Activated effector memory CD4-positive, alpha-beta T cell treated with Interleukin-2 at 50 U/mL for 16 hours (primary cell): ENCODE results near the gene ZDHHC22.
"Not testable (repeated sequence)": the region's sequence is repeated elsewhere in the genome, so short reads cannot be mapped to it uniquely, and the experiment has no call there.

ENCODE experiments used
- DNase-seq: peaks from one replicate; pipeline ENCODE4 v3.0.0-alpha.2; 2020

The ZDHHC22 gene, protein sequence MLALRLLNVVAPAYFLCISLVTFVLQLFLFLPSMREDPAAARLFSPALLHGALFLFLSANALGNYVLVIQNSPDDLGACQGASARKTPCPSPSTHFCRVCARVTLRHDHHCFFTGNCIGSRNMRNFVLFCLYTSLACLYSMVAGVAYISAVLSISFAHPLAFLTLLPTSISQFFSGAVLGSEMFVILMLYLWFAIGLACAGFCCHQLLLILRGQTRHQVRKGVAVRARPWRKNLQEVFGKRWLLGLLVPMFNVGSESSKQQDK

DNA sequence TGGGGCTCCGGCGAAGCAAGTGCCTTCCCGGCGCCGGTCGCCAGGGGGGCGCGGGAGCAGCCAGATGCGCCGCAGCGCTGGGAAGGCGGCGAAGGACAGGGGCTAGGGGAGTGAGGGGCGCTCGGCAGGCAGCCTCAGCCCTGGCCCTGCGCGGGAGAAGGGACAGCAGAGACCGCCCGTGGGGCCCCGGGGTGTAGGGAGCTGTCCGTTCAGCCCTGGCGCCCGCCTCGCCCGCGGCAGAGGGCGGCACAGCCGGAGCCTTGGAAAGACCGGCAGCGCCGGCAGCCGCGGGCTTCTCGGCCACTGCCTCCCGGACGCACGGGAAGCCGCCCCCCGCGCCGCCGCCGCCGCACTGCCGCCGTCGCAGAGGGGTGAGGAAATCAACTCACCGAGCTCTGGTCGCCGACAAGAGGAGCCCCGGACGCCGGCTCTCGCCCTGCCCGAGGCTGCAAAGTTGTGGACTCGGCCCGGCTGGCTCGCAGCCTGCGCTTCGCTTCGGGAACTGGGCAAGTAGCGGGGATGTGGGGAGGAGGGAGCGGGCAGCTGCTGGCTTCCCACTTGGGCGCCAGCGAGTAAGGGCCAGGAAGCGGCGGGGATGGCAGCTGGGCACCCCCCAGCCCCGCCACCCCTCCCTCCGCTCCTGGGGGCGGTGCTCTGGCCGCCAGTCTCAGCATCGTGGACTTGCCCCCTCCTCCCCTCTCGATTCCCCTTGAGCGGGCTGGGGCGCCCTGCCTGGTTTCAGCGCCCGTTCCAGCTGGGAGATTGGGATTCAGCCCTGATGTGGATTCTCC lies at the start of gene ZDHHC22:
Gene ZDHHC22, minus strand, starts transcription at position 578 of the 791 bp plus-strand sequence. CDS start 2,053 bp downstream, outside the sequence.
- DNase-seq, result no peak

DNA sequence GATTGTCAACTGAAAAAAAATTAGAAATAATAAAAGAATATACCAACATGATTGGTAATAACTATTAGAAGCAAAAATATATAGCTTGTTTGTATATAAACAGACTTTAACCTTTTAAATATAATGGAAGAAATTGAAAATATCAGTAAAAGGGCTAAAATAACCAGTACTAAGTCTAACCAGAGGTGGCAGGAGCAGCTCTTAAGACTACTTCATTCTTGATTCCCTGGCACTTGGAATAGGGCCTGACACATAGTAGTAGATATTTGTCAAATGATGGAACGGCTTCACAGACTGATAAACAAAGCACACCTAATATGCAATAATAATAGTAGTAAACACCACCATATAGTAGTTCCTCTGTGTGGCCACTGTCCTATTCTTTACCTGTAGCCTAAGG lies 49.4 kb upstream of the ZDHHC22 start:
- no peak for DNase-seq

DNA sequence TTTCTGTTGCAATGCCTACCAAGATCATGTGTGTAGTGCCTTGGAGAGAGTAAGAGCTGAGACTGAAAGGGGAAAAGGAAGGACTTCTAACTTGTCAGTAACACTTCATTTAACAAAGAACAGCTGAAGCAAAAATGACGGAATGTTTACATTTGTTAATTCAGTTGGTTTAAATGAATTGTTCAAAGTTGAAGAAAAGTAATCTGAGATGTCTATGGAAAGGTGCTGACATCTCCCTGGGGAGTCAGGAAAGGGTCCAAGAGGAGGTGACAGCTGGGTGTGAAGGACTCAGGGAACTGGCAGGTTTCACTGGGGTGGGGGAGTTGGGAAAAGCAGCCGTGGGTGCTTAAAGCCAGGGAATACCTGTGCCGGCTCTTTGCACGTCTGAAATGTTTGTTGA lies 47.9 kb upstream of the ZDHHC22 start:
- no peak for DNase-seq

DNA sequence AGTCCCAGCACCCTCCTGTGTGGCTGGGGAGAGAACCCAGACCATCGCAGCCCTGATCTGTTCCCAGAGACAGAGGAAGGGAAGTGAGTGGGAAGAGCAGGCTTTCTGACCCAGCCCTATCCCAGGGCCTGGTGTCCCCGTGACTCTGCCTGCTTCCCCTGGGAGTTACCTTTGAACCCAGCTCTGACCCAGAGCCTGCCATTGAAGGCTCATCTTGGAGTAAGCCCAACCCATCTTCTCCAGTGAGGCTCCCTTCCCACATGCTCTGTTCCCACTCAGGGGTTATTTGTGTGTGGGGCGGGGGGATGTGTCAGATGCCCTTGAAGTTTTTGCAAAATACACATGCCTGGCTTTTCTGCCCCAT lies 46.0 kb upstream of the ZDHHC22 start:
- no peak for DNase-seq

DNA sequence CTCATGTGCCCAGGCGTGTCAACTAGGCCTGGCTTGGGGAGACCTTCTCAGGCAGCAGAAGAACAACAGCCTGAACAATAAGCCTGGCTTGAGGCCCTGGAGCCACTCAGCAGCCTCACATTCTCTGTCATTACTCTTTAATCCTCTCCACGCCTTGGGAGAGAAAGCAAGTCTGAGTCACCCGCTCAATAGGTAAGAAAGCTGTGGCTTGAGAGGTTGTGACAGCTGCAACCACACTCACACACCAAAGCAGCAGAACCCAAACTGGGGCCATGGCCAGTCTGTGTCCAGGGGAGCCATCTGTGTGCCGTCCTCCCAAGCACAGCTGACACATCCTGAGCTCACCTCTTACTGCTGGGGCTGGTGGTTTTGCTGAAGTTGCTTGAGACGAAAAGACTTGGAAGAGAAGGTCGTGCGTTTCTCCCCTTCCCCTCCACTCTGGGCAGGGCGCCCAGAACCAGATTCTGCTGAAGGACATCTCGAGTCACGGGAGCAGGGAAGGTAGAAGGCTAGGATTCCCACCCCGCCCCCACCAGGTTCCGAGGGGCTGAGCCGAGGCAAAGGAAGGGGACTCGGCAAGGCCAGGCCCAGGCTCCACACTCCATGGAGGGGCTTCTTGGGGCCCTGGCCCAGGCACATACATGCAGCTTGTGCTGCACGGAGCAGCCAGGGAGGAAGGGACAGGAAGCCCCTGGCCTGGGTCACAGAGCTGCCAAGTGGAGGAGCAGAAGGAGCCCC lies 45.5 kb upstream of the ZDHHC22 start:
- no peak for DNase-seq

DNA sequence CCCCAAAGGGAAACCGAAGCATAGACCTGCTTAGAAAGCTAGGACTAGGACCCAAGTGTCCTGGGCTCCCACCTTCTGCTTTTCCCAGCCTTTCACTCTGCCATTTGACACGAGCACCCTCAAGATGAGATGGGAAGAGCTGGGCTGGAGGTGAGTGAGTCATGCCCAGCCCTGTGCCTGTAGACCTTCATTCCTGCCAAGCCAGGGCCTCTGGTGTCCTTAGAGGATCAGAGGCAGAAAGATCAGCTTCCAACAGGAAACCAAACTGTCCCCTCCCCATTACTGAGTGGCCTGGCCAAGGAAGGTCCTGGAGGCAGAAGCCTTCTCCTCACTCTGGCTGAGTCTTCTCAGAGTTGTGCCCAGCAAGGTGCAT lies 43.5 kb upstream of the ZDHHC22 start:
- no peak for DNase-seq

DNA sequence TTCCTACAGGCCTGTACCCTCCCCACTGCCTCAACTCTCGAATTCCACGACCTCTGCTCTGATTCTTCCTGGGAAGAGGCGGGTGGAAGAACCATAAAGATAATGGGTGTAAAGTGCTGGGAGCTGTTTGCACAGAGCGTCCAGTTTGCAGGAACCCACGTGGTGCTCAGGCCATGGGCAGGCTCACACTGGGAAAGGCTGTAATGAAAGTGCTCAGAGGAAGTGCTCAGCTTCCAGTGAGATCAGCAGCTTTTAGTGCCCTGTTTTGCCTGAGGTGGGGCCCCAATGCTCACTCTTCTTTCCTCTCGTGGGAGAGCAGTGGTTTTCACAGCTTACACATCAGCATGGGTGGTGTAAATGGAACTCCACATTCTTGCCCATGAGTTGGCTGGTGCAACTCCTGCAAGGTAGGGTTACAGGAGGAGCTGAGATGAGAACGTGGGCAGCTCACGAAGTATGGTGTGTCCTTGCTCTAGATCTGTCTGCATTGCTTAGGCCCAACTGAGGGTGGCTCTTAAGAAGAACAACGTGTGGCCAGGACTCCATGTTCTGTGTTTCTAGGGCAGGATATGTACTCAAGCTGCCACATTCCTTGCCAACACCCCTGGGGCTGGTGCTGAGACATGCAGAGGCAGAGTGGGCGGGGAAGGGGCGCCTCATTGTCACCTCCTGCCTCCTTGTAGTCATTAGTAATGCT lies 43.0 kb upstream of the ZDHHC22 start:
- DNase-seq, result no peak

DNA sequence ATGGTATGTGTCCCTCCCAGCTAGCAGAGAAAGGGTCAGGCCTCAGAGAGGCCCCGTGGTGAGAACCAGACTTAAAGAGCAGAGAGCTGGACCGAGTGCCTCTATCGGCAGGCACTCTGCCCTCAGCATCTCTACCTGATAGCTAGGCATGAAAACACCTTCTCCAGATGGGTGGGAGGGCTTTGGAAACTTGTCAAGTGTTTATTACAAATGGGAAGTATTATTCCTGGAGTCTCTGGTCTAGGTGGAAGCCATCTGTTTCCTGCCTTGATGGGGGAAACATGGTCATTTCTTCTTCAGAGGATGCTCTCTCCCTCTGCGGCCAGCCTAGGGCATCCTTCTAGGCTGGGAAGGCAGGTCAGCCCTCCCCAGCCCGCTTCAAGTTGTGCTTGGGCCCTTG lies 42.3 kb upstream of the ZDHHC22 start:
- DNase-seq, result no peak

DNA sequence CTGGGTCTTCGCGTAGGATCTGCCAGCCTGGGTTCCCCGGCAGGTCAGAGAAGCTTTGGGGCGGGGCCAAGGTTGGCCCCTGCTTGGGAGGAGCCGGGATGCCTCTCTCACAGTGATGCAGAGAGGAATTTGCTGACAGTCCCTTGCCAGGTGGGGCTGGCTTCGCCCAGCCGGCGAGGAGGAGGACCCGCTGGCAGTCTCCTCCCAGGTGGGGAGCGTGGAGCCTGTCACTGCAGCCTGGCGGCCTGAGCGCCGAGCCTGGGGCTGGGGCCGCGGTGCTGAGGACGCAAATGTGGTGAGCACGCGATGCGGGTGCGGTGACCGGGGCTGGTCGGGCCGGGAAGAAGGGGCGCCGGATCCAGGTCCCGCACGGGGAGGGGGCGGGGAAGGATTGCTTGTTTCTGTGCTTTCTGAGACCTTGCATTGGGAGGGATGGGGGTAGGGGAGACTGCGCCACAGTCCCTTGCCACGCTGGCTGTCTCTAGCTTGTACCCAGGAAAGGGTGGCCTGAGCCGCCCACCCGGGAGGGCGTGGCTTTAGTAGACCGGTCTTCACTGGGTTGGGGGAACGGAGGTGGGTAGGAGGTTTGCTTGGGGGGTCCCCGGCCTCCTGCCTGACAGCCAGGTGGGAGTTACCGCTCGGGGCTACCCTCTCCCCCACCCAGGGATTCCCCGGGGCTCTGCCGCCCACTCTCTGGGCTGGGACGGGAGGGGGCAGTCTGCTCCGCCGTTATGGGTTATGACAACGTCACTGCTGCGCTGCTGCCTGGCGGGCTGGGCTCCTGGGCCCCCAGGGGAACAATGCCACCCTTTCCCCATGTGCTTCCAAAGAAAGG lies 40.2 kb upstream of the ZDHHC22 start, which contains the start of gene TMEM63C:
Gene TMEM63C, plus strand, starts transcription at position 196 of the 835 bp plus-strand sequence. CDS start 37,016 bp downstream, outside the sequence.
- peak; percentile 33 for DNase-seq

DNA sequence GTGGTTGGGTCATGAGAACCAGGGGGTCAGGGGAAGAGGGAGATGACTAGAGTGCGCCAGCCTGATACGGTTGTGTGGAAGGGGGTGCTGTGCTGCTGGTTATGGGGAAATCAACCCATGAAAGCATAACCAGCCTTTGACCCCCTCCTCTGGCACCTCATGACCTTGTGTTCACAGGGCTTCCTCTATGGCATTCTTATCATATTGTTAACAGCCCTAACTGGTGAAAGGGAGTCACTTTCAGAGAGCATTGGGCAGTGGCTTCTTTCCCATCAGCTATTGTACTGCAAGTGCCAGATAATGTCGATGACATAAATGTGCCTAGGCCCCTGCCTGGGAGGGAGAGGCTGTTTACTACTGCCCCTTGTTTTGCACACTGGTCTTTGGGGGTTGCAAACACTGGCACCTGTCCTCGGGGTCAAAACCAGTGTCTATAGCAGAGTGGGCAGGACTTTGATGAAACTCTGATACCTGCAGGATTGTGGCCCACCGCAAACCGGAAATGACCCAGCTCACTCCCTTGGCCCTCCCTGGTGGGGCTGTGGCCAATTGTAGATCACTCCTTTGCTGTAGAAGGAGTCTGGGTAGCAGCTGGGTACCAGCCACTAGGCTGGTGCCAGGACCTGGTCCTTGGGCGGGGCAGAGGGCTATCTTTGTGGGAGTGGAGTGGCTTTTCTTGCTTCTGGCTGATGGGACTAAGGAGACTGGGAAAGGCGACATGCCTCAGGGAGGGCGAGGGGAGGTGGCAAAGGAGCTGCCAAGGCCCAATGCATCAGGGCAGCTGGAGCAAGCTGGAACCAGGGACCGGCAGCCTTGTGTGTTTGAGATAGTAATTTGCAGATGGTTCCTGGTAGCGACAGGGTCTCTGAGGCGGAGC lies 39.4 kb upstream of the ZDHHC22 start:
- no peak for DNase-seq

DNA sequence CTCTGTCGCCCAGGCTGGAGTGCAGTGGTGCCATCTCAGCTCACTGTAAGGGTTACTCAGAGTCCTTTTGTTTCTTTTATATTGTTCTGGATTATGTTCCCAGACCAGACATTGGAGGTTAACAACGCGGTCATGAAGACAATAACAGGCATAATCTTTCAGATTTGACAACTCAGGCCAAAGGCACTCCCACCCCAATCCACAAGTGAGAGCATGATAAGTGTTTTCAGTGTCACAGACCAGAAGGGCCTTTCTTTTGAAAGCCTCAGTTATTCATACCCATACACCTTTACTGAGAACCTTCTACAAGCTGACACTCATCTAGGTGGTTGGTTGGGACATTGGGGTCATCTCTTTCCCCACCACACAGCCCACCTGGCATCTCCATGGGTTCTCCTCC lies 37.1 kb upstream of the ZDHHC22 start:
- DNase-seq, result no peak

DNA sequence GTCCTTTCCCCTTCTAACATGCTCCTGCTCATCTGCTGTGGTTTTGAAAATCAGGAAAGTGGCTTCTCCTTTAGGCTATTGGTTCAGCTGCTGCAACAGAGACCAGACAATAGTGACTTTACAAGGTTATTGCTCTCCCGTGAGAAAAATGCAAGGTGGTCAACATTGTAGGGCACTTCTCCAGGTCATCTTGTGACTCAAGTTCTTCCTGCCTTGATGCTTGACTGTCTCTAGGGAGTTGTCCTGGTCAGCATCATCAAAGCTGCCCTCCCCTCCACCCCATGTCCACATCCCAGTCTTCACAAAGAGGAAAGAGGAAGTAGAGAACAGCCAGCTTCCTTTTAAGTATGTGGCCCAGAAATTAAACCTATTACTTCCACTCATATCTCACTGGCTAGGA lies 36.1 kb upstream of the ZDHHC22 start:
- no peak for DNase-seq

DNA sequence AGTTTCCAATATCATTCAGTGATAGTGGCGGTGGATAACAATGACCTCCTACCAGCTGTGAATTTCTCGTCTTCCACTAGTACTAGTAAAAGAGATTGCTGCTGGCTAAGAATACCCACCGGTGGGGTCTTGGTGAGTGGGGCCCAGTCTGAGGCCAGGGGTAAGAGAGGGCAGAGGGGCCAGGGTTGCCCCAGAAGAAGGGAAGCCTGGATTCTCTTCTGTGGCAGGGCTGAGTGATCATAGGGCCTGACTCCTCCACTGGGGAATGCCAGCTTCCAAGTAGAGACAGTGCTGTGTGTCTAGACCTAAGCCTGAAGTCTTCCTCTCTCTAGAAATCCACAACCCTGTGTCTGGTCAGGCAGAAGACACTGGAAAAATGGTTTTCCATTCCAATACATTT lies 34.3 kb upstream of the ZDHHC22 start:
- DNase-seq, result no peak

DNA sequence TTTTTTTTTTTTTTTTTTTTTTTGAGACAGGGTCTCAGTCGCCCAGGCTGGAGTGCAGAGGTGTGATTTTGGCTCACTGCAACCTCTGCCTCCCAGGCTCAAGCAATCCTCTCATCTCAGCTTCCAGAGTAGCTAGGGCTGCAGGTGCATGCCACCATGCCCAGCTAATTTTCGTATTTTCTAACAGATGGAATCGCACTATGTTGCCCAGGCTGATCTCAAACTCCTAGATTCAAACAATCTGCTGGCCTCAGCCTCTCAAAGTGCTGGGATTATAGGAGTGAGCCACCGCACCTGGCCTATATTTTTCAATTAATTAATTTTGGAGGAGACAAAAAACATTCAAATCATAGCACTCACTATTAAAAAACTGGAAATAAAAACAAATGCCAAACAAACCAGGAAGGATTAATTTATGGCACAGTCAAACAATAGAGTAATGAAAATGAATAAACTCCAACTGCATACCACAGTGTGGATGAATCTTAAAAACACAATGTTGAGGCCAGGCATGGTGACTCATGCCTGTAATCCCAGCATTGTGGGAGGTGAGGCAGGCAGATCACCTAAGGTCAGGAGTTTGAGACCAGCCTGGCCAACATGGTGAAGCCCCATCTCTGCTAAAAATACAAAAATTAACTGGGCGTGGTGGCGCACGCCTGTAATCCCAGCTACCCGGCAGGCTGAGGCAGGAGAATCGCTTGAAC lies 32.5 kb upstream of the ZDHHC22 start:
- not testable (repeated sequence) for DNase-seq

DNA sequence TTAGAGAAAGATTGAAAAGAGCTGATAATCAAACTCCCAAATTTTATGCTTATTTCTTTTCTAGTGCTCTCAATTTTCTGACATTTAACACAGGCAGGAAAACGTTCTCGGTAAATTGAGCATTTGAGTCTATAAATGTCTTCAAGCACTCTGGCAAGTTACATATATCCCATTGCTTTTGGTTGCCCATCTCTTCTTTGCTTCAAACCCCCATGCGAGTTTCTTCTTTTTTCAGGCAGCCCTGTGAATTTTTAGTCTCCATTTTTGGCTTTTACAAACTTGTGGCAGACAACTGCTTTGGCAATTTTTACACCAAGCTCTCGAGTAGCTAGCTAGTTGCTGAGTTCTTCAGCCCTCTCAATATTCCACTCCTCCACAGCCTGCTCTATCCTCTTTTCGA lies 31.3 kb upstream of the ZDHHC22 start:
- DNase-seq, result no peak

DNA sequence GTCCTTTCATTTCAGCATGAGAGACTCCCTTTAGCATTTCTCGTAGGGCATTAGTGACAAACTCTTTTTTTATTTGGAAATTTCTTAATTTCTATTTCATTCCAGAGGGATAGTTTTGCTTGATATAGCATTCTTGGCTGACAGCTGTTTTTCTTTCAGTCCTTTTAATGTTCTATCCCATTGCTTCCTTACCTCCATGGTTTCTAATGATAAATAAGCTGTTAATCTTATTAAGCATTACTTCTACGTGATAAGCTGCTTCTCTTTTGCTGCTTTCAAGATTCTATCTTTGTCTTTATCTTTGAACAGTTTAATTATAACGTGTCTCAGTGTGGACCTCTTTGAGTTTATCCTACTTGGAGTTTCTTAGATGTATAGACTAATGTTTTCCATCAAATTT lies 28.5 kb upstream of the ZDHHC22 start:
- no peak for DNase-seq

DNA sequence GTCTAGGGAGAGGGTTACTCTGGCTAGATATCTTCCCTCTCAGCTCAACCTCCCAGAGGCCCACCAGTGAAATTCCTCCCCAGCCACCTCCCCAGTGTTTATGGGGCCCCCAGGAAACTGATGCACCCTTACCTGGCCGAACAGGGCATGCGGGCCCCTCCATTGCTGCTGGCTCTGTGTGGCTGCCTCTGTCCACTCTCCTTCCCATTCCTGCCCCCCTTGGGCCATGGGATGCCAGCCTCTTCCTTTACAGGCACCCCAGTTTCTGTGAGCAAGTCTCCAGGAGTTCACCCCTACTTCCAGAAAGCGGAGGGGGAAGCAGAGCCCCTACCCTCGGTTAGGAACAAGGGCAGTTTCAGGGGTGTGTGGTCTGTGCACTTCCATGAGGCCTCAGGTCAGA lies 19.4 kb upstream of the ZDHHC22 start:
- DNase-seq, result no peak

DNA sequence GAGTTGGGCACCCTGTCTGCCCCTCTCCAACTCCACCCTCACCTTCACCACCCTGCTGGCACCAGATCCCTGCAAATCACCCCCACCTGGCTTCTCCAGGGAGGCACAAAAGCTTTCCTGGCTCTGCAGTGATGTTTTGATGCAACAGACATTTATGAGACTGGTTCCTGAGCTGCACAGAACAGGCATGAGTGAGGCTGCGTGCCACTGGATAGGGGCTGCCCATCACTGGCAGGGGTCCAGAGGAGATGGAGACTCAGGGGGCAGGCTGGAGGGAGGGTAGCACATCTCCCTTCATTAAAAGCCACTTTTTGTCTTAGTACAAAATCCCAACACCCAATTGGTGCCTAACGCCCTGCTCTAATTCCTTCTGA lies 17.3 kb upstream of the ZDHHC22 start:
- DNase-seq, result no peak

DNA sequence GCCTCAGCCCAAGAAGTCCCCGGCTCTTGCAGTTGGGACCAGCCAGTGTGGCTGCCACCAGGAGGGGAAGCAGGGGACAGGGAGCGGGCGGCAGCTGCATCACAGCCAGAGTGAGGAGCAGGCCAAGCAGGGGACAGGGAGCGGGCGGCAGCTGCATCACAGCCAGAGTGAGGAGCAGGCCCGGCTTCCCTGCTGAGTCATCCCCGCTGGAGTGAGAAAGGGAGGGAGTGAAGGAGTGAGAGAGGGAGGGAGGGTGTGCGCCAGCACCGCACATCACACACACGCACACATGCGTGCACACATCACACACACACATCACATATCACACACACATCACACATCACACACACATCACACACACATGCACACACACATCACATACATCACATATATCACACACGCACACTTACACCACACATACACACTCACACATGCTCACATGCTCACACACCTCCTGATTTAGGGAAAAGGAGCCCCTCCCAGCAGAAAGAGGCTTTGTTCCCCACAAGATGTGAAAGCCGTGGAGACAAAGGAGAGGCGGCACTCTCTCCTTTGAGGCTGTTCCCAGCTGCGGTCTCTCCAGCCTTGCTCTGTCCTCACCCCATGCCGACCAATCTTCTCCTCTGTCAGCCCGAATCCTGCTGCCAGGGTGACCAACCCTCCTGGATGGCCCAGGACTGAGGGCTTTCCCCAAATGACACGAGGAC lies 16.7 kb upstream of the ZDHHC22 start:
- DNase-seq, result no peak

DNA sequence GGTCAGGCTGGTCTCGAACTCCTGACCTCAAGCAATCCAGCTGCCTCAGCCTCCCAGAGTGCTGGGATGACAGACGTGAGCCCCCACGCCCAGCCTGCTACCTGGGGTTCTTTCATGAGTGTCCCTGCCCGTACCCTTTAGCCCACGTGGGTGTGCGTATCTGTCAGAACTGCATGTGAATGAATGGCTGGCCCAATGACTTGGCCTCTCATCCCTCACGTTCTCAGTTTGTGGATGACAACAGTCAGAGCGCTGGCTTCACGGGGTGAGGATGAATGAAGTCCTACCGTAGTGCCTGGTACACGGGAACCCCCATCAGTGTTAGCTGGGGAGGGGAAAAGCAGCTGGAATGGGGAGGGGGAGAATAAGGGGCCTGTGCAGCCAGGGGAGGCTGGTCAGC lies 16.1 kb upstream of the ZDHHC22 start:
- DNase-seq, result no peak
